ENCODE results near the gene RASGRP3. TPM values are rescaled to one million over a fixed set of nuclear protein-coding genes. Genes with fewer than 3 reads are reported as not detected.
A peak's percentile ranks its signal among the peaks of the same experiment; 100 is the strongest.

The RASGRP3 gene
- polyA plus RNA-seq, 1 donor = 29.9 TPM

DNA sequence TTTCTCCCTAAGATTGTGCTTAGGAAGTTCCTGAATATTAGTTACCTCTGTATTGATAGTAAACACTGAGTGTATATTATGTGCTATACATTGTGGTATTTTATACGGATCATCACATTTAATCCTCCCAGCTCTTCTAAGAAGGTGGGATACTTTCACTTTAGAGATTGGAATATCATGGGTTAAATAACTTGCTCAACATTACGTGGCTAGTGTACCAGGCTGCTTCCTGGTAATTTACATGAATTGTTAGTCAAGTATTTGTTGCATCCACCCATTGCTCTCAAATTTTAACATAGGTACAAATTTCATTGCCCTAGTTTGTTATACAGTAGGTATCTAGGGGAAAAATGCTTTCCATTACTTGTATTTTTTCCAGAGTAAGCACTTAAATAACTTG lies 101.2 kb downstream of the RASGRP3 start:
- DNase-seq (ENCODE audit: low read depth) = no peak

DNA sequence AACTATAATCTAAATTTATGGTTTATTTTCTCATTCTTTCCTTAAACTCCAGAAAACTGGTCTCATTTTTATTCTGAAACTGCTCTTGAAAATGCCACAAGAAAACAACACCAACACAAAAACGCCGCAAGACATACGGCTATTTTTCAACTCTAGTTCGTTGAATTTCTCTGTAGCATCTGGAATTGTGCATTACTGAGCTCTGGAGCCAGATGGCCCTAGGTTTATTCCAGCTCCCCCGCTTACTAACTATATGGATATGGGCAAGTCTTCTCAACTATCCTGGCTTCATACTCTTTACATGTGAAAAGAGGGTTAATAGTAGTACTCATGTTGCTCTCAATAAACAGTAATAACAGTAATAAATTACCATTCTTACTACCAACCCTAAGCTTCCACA lies 102.8 kb downstream of the RASGRP3 start:
- DNase-seq (ENCODE audit: low read depth) = no peak

DNA sequence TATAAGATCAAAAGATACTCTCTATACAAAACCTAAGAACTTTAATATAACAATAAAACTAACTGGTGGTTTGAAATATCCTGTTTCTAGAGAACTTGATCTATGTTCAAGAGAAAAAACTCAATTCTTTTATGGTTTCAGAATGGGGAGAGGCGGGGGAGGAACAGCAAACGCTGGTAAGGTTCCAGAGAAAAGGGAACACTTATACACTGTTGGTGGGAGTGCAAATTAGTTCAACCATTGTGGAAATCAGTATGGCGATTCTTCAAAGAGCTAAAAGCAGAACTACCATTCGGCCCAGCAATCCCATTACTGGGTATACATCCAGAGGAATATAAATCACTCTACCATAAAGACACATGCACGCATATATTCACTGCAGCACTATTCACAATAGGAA lies 105.4 kb downstream of the RASGRP3 start:
- DNase-seq (ENCODE audit: low read depth) = no peak

DNA sequence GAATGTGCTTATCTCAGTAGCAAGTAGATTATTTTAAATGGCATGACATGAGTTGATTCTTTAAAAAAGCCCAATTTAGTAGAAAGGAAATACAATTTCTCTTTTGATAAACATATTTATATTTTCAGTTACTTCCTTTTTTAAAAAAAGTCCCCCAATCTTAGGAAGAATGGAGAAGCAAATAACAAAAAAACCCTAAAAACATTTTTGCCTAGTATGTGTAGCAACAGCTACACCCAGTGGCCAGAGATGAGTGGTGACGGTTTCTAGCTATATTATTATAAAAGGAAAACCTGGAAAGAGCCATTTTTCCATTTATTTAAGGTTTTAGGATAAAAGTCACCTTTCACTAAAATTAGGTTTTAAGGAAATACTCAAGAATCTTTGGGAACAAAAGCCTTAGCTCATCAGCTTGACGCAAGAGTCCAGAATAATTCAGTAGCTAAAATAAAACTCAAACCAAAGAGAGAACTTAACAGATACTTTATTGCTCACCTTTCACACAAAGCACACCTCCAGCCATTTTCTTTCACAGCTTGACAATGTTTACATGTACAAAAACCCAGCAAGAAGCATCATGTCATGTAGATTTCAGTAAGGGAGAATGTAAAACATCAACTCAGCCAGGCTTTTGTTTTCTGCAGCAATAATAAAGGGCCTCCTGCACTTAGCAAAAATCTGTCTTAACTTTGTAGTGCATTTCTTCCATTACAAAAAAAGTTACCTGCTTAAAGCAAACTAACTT lies 106.9 kb downstream of the RASGRP3 start:
- DNase-seq (ENCODE audit: low read depth) = no peak

DNA sequence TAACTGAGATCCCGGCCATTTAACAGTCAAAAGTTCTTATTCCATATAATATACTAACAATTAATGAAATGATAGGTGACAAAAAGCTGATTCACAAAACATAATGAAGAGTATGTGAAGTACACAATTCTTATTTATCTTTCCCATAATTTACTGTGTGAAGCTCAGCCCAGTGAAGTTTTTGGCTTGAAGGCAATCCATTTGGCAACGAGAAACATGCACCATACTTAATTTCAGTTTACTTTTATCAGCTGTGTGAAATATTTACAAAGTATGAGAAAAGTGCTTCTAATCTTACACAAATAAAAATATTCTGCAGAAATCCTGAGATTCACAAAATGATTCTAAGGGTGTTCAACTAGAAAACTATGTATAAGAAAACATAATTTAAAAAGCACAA lies 110.3 kb downstream of the RASGRP3 start:
- no peak for DNase-seq (ENCODE audit: low read depth)

DNA sequence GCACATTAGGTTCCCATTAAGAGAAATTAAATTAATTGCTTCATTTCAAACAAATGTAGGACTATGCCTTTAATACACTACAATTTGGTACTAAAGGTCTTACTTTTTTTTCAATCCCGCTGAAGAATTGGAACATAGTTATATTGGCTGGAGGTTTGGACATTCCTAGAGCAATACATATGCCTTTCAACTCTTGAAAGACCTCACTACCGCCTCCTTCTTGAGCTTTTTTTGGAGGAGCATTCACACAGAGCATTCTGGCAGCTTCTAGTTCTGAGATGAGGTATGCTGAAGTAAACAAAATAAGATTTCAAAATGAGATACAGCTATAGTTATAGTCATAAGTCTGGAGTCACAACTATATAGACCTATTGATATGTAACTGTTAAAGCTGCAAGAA lies 111.8 kb downstream of the RASGRP3 start:
- peak; percentile 52 for DNase-seq (ENCODE audit: low read depth)

DNA sequence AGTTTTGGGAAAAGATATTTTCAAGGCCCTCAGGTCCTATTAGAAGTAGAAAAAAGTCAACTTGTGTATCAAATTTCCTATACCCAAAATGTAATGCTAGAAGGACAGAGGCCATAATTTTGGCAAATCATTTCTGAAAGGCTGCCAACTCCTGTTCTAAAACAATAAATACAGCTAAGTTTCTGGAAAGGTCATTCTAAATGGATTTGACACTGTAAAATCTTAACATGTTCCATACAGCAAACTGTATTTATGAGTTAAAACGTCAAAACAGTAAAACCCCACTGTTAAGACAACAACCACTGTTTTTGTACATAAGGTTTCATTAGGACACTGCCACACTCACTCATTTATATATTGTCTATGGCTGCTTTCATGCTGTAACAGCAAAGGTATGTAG lies 113.0 kb downstream of the RASGRP3 start:
- no peak for DNase-seq (ENCODE audit: low read depth)

DNA sequence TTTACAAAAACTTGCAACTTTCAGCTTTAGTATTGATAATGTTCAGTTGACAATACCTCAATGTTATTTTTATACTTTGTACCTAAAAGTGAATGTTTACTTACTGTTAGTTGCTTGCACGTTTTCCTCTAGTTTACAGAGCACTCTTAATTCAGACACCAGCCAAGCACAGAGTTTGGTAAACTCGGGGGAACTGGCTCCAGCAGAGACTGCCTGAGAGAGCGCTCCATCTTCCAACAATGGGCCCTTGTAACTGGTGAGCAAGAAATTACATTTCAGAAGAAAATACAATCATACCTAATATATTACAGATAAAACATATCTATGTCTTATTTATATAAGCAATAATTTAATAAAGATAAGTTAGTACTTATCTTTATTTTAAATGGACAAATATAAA lies 118.9 kb downstream of the RASGRP3 start:
- DNase-seq (ENCODE audit: low read depth) = no peak

DNA sequence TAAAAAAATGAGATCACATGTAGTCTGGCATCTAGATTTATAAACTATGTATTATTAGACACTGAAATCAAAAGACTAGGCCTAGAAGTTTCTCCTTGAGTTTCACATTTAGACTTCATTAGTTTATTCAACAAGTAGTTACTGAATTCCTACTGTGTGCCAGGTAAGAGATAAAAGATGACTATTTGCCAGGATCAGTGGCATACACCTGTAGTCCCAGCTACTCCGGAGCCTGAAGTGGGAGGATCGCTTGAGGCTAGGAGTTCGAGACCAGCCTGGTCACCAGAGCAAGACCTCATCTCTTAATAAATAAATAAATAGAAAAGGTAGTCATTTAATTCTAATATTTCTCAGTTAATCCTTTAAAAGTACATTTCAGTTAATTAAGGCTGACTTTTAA lies 120.6 kb downstream of the RASGRP3 start:
- DNase-seq (ENCODE audit: low read depth) = no peak

DNA sequence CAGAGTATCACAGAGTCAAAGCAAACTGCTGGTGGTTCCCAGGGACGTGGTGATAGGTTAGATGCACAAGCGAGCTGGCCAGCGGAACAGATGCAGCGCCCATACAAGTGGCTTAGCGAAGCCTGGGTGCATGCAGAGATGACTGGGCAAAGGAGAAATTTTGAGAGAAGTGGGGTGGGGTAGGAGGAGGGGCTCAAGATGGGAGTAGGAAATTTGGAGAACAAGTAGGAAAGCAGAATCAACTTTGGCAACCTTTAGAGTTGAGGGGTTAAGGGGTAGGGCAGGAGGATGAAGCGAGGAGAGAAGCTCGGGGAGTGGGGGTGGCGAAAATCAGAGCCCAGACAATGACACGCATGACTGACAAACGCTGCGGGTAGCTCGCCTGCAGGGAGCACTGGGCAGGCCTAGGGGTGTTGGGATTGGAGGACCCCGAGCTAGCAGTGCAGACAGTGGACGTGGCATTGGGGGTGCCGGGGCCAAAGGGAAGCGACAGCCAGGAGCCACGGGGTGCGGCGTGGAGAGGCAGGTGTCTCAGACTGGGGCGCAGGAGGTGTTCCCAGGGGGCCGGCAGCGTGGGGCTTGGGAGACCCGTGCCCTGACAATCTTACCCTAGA lies 122.2 kb downstream of the RASGRP3 start:
- no peak for DNase-seq (ENCODE audit: low read depth)

DNA sequence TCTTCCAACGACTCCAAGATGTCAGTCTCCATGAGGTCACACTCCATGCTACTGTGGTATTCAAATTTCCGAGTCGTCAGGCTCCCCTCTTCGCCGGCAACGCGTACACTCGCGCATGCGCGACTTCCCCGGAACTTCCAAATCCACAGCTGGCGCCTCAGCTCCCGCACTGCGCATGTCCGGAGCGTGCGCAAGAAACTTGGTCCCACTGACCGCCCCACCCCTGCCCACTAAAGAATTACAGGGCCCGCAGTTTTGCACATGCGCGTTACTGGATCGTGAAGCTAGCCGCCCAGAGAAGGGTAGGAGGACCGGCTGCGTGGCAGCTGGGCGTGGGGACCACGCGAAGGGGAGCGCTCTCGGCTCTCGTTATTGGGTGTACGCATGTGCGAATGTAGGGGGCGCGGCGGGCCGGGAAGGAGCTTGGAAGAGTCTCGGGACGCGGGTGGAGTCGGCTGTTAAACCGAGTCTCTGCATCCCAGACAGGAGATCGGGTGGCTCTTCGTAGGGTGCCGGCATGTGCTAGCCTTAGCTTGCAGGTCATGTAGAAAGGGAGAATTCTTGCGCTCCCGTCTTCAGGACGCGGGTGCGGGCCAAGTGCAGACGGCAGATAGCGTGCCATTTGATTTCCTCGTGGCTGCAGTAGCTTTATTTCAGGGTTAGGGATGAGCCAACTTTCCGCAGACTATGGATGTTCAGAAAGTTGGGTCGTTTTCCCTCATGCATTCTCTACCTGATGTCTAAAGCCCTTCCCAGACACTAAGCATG lies 122.9 kb downstream of the RASGRP3 start, which contains the start of gene FAM98A:
Gene FAM98A (minus strand): TSS at position 125 of the 768 bp plus-strand sequence. CDS start 78 bp downstream, at position 47.
- DNase-seq (ENCODE audit: low read depth) = peak; percentile 99

DNA sequence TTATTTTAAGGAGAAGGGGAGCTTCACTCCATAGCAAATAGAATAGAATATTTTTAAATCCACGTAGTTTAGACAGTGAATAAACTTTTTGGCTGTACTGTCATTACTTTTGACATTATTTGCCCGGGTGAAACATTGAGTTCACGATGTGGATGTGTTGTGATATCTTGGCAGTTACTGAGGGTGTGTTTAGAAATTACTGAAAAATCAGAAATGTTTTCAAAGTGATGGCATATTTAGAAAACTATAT lies 123.4 kb downstream of the RASGRP3 start:
- DNase-seq (ENCODE audit: low read depth) = no peak

DNA sequence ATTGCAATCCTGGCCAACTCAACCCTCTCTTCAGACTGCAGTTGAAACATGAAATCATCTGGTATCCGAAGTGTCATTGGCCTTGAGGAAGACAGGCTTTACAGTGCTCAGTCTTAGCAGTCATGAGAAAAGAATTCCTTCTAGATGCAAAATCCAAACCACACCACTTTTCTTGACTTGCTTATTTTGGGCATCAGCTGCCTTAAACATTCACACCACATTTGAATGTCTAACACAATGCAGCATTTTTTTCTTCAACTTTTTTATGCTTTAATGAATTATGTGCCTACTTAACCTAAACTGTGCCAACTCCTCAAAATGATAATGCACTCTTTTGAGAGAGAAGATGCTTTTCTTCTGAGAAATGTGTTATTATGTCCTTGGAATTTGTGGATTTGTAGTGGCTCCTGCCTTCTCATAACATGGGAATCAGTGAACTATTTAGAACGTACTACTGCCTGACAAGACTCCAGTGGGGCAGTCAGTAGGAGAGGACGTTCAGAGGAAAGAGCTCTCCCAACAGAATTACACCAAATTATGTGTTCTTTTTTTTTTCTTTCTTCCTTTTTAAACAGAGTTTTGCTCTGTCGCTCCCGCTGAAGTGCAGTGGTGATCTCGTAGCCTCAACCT lies 125.9 kb downstream of the RASGRP3 start:
- no peak for DNase-seq (ENCODE audit: low read depth)

DNA sequence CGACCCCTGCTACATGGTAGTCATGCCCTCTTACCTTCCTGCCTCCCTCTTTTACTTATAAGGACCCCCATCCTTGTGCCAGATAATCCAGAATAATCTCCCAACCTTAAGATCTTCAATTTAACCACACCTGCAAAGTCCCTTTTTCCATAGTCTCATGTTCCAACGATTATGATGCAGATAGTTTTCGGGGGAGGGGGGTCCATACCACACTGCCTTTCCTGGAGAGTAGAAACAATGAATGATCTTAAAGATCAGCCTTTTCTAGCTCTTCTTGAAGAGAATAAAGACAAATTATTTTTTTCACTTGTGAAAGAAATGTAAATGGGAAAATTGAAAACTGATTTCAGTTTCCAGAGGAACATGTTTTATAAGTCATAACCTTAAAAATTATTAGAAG lies 127.0 kb downstream of the RASGRP3 start:
- DNase-seq (ENCODE audit: low read depth) = no peak

DNA sequence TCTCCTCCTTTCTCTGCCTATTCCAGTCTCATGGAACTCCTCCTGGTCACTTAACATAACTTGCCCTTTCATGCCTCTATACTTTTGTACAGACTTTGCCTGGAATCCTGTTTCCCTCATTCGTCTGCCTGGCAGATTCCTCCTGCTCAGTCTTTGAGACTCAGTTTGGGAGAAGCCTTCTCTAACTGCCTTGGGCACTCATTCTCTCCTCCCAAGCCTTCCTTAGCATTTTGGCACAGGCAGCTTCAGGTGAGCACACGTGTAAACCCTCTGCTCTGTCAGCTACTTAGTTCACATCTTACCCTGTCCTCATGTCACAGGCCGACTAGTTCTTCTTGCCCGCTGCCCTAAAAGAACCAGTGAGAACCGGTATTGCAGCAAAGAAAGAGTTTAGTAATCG lies 128.6 kb downstream of the RASGRP3 start:
- no peak for DNase-seq (ENCODE audit: low read depth)

DNA sequence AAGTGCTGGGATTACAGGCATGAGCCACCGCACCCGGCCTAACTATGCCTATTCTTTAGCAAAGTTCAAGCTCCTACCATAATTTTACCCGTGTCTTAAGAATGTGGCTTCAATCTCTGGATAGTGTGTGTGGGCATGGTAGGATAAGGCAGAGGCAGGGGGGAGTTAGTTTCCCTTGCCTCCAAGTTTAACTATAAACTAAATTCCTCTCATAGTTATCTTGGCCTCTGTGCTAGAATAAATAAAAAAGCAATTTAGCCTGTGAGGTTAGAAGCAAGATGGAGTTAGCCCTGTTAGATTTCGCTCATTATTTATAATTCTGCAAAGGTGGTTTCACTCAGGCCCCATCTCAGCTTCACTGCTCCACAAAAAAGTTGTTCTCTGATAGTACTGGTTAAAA lies 129.7 kb downstream of the RASGRP3 start:
- no peak for DNase-seq (ENCODE audit: low read depth)

DNA sequence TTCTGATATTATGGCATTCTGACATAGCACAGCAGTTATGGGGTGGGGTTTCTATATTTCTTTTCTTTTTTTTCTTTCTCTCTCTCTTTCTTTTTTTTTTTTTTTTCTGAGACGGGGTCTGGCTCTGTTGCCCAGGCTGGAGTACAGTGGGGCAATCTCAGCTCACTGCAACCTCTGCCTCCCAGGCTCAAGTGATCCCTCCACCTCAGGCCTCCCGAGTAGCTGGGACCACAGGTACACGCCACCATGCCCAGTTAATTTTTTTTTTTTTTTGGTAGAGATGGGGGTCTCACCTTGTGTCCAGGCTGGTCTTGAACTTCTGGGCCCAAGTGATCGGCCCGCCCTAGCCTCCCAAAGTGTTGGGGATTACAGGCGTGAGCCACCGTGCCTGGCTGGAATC lies 130.2 kb downstream of the RASGRP3 start:
- no peak for DNase-seq (ENCODE audit: low read depth)

DNA sequence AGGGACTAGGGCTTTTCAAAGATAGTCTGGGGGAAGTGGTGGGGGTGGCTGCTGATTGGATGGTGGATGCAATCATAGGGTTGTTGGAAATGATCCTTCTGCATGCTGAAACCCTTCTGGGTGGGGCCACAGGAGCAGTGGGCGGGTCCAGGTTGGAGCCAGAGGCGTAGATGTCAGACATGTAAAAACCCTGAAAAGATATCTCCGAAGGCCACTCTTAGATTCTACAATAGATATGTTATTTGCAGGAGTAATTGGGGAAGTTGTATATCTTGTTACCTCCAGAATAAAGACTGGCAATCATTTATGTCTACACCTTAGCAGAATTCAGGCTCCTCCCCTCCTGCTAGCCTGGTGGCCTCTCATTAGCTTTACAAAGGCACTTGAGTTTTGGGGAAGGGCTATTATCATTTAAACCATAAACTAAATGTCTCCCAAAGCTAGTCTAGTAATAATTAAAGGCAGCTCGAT lies 130.8 kb downstream of the RASGRP3 start:
- DNase-seq (ENCODE audit: low read depth) = no peak

DNA sequence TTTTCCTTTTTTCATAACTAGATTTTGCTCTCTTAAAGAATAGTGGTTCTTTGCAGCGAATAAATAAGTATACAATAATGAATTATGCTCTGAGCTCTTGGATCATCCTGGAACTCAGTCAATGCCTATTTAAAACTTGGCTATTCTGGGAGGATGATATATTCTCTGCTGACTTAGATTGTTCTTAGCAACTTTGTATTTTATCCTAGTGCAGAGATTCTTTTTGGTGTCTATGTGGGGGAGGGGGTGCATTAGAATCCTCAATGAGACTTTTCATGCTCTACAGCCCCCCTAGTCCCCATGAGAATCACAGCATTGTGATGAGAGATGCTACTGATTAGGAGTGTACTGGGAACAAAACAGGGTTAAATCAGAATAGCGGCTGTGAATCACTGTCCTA lies 131.5 kb downstream of the RASGRP3 start:
- DNase-seq (ENCODE audit: low read depth) = no peak

DNA sequence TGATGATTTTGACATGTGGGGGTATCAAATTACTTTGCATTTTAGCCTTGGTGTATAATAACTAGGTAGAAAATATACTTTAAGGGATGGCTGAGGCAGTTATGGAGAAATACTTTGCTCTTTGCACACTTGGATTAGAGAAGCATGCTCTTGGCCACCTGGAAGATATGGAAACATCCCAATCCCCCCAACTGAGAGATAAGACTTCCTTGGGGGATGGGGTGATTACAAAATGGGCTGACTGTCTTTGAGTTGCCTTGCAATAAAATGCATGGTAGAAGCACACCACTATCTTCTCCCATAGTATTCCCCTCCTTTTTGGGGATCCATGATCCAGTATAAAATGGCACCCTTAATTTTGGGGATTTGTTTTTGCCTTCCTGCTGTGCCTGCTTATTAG lies 137.7 kb downstream of the RASGRP3 start:
- DNase-seq (ENCODE audit: low read depth) = no peak
